Choroid plexus epithelial cell (primary cell): Measurements from ENCODE around the gene CDH4.
"Not testable (repeated sequence)": the region's sequence is repeated elsewhere in the genome, so short reads cannot be mapped to it uniquely, and the experiment has no call there.

Source experiments
- DNase-seq: peaks from one replicate; pipeline ENCODE4 v3.0.0-alpha.2; 2010; ENCODE audit warnings: low read depth
- H3K4me3 ChIP-seq: 2 replicates; pipeline ENCODE4 v1.5.1; 2011; ENCODE audit warnings: low read depth, mild to moderate bottlenecking, control low read depth, low read length, moderate library complexity
- TF ChIP-seq, protein P1 (sequence below): conservative IDR thresholded peaks from 2 replicates; pipeline ENCODE4 v1.5.1; 2011; ENCODE audit warnings: low read depth, mild to moderate bottlenecking, control low read depth, inconsistent platforms, low read length, moderate library complexity

Gene CDH4

DNA sequence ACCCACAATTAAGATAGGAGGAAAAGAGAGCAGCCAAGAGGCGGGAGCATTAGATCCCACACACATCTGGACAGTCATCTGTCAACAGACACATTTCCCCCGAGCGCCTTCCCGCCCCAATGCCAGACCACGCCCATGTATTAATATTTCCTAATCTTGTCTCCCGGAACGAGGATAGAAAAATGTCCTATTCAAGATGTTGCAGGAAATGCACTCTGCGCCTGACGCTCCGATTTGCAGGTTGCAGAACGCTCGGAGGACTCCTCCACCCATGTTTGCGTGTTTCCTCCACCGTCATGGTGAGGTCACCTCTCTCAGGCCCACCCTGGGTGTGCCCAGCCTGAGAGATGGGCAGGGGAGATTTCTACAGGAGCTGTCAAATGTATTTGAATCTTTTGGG lies 598.4 kb downstream of the CDH4 start:
- no peak overlapping the region for H3K4me3 ChIP-seq
- TF ChIP-seq, protein P1, sequence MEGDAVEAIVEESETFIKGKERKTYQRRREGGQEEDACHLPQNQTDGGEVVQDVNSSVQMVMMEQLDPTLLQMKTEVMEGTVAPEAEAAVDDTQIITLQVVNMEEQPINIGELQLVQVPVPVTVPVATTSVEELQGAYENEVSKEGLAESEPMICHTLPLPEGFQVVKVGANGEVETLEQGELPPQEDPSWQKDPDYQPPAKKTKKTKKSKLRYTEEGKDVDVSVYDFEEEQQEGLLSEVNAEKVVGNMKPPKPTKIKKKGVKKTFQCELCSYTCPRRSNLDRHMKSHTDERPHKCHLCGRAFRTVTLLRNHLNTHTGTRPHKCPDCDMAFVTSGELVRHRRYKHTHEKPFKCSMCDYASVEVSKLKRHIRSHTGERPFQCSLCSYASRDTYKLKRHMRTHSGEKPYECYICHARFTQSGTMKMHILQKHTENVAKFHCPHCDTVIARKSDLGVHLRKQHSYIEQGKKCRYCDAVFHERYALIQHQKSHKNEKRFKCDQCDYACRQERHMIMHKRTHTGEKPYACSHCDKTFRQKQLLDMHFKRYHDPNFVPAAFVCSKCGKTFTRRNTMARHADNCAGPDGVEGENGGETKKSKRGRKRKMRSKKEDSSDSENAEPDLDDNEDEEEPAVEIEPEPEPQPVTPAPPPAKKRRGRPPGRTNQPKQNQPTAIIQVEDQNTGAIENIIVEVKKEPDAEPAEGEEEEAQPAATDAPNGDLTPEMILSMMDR, result no peak
- no peak for DNase-seq

DNA sequence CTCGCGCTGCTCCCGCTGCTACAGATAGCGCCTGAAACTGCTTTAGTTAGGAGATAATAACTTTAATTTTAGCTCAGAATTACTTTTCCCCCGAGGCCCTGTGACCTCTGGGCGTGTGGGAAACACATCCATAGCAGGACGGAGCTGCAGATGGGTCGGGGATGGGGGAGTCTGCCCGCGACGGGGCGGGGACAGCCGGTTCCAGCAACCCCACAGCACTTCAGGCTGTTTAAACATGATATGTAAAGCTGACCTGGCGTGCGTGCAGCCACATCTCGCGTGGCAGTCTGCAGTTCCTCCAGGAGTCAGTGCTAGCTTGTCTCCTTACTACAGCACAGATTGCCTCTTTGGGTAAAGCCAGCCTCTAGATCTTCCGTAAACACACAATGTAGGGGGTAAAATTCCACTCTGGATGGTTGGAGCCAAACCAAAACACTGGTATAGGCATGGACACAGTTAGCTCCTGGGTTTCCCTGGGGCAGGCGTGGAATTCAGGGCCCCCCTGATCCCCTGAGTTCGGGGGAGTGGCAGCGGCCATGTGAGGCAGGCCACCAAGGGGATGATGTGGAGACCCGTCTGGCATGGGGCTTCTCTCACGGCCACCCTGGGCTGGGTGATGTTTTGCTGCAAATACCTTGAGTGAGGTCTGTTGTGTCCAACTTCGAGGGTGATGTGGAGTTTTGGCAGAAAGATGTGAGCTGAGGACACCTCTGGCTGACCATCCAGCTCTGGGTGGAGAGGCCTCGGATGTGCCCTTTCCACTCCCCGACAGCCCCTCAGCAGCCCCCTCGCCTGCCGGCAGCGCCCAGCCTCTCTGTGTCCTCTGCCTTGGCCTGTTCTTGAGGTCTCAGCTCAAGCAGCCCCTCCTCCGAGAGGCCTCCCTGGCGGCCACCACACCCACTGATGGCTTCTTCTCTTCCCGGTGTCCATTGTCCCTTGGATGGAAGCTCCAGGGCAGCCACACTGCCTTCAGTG lies 599.2 kb downstream of the CDH4 start:
- DNase-seq, result no peak
- no peak overlapping the region for H3K4me3 ChIP-seq
- TF ChIP-seq, protein P1, result no peak

DNA sequence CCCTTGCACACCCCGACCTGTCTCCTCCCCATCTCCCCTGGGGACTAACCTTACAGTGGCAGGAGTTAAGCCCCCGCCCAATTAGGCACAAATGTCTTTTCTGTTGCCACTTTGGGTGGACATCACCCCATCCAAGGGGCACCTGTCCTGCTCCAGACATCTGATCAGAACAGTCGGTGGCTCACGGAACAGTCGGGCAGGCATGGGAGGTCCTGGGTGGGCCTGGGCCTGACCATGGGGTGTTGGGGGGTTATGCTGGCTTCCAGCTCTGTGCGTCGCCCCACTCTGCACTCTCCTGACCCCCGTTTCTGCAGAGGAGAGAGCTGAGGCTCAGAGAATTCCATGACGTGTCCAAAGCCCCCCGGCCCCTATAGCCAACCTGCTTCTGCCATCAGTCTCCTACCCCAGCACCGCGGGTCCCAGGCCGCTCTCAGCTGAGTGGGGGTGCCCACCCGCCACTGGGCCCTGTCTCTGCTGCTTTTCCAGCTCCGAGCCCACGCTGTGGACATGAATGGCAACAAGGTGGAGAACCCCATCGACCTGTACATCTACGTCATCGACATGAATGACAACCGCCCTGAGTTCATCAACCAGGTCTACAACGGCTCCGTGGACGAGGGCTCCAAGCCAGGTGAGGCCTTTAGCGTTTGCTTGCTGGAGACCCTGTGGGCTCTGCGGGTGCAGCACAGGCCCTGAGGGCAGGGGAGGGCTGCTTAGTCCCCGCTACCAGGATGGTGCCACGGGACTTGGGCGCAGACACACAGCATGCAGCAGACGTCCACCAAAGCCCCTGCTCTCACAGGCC lies 600.4 kb downstream of the CDH4 start:
- TF ChIP-seq, protein P1, result no peak
- no peak for DNase-seq

DNA sequence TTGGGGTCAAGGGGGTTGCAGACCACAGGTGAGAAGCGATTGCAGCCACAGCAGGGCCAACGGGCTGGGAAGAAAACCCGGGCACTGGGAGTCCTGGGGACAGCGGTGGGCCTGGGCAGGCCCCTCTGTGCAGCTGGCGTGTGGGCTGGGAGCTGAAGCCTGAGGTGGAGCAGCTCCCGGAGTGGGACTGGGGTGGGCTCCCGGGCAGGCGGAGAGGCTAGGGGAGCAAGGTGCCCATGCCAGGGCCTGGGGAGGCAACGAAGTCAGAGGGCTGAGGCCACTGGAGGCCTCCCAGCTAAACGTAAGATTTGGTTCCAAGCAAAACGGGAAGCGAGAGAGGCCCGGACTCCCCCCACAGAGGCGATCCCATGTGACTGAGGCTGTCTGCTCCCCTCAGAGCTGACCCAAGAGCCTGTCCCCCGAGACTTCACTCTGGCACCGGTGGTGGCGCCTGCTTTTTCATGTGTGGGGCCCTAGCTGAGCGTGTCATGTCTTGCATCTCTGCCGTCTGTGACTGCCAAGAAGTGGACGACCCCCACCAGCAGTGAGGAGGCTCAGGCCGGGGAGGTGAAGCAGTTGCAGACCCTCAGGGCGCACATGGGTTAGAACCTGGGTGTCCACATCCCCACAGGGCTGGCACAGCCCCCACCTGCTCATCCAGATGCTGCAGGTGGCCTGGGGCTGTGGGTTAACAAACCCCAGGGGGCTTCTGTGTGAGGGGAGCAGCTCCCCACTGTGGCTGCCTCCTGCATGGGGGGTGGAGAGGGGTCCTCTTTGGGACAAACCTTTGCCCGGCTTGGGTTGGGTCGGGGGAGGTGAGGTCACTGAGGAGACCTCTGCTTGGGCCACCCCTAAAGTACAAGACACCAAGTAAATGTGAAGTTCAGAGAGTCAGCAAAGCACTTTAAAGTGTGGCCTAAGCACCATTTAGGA lies 601.3 kb downstream of the CDH4 start:
- no peak for DNase-seq
- TF ChIP-seq, protein P1, result no peak
- no peak overlapping the region for H3K4me3 ChIP-seq

More for the DNA sequence above, 600.4 kb downstream of the CDH4 start:
- no peak overlapping the region for H3K4me3 ChIP-seq

DNA sequence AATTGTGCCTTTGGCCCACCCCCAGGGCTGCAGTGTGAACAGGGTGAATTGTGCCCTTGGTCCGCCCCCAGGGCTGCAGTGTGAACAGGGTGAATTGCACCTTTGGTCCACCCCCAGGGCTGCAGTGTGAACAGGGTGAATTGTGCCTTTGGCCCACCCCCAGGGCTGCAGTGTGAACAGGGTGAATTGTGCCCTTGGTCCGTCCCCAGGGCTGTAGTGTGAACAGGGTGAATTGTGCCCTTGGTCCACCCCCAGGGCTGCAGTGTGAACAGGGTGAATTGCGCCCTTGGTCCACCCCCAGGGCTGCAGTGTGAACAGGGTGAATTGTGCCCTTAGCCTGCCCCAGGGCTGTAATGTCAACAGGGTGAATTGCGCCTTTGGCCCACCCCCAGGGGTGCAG lies 602.5 kb downstream of the CDH4 start:
- DNase-seq, H3K4me3 ChIP-seq: not testable (repeated sequence)

DNA sequence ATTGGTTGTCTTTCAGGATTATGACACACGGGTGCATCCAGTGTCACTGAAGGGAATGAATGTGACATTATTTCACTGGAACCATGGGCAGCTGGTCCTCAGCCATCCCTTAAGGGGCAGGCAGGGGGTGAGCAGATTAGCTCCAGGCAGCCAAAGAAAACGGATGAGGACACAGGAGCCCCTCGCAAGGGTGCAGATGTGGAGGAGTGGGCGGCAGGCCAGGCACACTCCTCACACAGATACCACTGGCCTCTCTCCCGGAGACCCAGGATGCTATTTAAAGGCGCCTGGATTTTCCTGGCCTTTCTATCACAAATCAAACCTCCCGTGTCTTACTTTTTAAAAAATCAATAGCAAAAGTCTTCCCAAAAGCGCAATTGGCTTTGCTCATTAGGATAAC lies 603.2 kb downstream of the CDH4 start:
- TF ChIP-seq, protein P1, result no peak
- H3K4me3 ChIP-seq, result no peak overlapping the region
- no peak for DNase-seq
